ENCODE results near the gene RDH11.

RDH11 gene

GRCh38 chr14:67734675-67735074 lies 39.1 kb upstream of the RDH11 start:
- TF ChIP-seq POLR2AphosphoS5 (IDR thresholded peaks at IDR 0.05; ENCODE audit: low read depth, low read length), result no peak
- TF ChIP-seq REST (IDR thresholded peaks at IDR 0.05; ENCODE audit: insufficient read depth in 1 of 2, low read depth in 2 of 2, low read length in 2 of 2), result no peak
- TF ChIP-seq TAF1 (IDR thresholded peaks at IDR 0.05; ENCODE audit: borderline replicate concordance, insufficient read depth, low read length), result no peak
- TF ChIP-seq SIN3A (IDR thresholded peaks at IDR 0.05; ENCODE audit: borderline replicate concordance, insufficient read depth, low read length), result no peak
- TF ChIP-seq FOXP2 (optimal IDR thresholded peaks at IDR 0.05; ENCODE audit: borderline replicate concordance, extremely low read depth, extremely low read length, insufficient read depth), result no peak

GRCh38 chr14:67733616-67734015 lies 38.1 kb upstream of the RDH11 start:
- TF ChIP-seq SIN3A (IDR thresholded peaks at IDR 0.05; ENCODE audit: borderline replicate concordance, insufficient read depth, low read length) (no peak), POLR2AphosphoS5 (IDR thresholded peaks at IDR 0.05; ENCODE audit: low read depth, low read length) (no peak), TAF1 (IDR thresholded peaks at IDR 0.05; ENCODE audit: borderline replicate concordance, insufficient read depth, low read length) (no peak), REST (IDR thresholded peaks at IDR 0.05; ENCODE audit: insufficient read depth in 1 of 2, low read depth in 2 of 2, low read length in 2 of 2) (no peak), FOXP2 (optimal IDR thresholded peaks at IDR 0.05; ENCODE audit: borderline replicate concordance, extremely low read depth, extremely low read length, insufficient read depth) (no peak)

DNA sequence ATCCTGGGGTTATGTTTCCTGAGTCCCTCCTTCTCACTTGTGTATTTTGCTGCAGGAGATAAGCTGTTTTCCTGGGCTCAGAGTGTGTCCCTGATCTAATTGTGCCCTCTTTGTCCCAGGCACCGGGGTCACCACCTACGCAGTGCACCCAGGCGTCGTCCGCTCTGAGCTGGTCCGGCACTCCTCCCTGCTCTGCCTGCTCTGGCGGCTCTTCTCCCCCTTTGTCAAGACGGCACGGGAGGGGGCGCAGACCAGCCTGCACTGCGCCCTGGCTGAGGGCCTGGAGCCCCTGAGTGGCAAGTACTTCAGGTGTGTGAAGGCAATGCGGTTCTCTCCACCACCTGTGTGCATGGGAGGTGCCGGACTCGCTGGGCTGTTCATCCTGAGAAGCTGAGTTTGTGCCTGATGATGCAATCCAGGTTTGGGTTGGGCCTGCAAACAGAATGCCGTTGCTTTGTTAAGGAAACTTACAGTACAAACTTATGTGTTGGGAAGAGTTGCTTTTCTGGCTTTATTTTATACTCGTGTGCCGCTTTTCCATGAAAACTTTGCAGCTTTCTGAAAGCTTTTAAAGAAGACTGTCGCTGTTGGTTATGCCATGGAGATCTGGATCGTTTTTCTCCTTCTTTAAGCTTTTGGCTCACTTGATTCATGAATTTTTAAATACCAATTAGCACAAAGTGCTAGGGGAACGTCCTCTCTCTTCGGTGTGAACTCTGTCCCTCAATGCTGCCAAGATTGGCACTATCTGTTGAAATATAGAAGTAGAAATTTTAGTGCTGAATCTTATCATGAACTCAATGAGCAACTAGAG lies 33.7 kb upstream of the RDH11 start:
- TF ChIP-seq REST (IDR thresholded peaks at IDR 0.05; ENCODE audit: insufficient read depth in 1 of 2, low read depth in 2 of 2, low read length in 2 of 2) (no peak), FOXP2 (optimal IDR thresholded peaks at IDR 0.05; ENCODE audit: borderline replicate concordance, extremely low read depth, extremely low read length, insufficient read depth) (no peak), SIN3A (IDR thresholded peaks at IDR 0.05; ENCODE audit: borderline replicate concordance, insufficient read depth, low read length) (no peak), POLR2AphosphoS5 (IDR thresholded peaks at IDR 0.05; ENCODE audit: low read depth, low read length) (no peak), TAF1 (IDR thresholded peaks at IDR 0.05; ENCODE audit: borderline replicate concordance, insufficient read depth, low read length) (no peak)

GRCh38 chr14:67728258-67728657 lies 32.7 kb upstream of the RDH11 start:
- no peak for TF ChIP-seq REST (IDR thresholded peaks at IDR 0.05; ENCODE audit: insufficient read depth in 1 of 2, low read depth in 2 of 2, low read length in 2 of 2)
- TF ChIP-seq SIN3A (IDR thresholded peaks at IDR 0.05; ENCODE audit: borderline replicate concordance, insufficient read depth, low read length), result no peak
- TF ChIP-seq FOXP2 (optimal IDR thresholded peaks at IDR 0.05; ENCODE audit: borderline replicate concordance, extremely low read depth, extremely low read length, insufficient read depth), result no peak
- TF ChIP-seq TAF1 (IDR thresholded peaks at IDR 0.05; ENCODE audit: borderline replicate concordance, insufficient read depth, low read length), result no peak
- TF ChIP-seq POLR2AphosphoS5 (IDR thresholded peaks at IDR 0.05; ENCODE audit: low read depth, low read length), result no peak
